Activated CD4-positive, CD25-positive, alpha-beta regulatory T cell treated with anti-CD3 and anti-CD28 coated beads, Interleukin-2, amount 50 U/mL, for 72 hours (primary cell): ENCODE results near the gene LCN10.

ENCODE experiments used
- DNase-seq: peaks from one replicate; pipeline ENCODE4 v3.0.0; 2021

The LCN10 gene

GRCh38 chr9:136697146-136697820 lies 45.5 kb downstream of the LCN10 start:
- DNase-seq, result no peak

GRCh38 chr9:136696502-136696901 lies 46.2 kb downstream of the LCN10 start:
- DNase-seq, result no peak

DNA sequence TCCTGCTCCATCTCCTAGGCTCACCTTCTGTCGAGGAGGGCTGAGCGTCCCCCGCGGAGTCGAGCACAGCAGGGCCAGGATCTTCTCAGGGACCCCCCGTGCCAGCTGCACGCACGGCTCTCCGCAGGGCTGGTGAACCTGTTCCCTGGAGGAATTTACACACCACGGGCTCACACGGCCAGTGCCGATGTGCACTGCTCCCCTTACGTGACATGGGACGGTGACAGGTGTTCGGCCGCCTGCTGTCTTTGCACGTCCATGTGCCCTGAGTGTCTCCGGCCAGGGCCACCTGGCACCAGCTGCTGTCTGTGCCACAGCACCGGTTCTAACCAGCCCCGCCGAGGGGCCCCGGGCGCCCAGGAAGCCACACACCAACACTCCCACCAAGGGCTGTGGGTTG lies 46.8 kb downstream of the LCN10 start:
- DNase-seq, result no peak

- DNase-seq, result no peak
Measured at GRCh38 chr9:136695435-136695895, 47.3 kb downstream of the LCN10 start.

GRCh38 chr9:136694872-136695247 lies 47.9 kb downstream of the LCN10 start:
- DNase-seq, result no peak

DNA sequence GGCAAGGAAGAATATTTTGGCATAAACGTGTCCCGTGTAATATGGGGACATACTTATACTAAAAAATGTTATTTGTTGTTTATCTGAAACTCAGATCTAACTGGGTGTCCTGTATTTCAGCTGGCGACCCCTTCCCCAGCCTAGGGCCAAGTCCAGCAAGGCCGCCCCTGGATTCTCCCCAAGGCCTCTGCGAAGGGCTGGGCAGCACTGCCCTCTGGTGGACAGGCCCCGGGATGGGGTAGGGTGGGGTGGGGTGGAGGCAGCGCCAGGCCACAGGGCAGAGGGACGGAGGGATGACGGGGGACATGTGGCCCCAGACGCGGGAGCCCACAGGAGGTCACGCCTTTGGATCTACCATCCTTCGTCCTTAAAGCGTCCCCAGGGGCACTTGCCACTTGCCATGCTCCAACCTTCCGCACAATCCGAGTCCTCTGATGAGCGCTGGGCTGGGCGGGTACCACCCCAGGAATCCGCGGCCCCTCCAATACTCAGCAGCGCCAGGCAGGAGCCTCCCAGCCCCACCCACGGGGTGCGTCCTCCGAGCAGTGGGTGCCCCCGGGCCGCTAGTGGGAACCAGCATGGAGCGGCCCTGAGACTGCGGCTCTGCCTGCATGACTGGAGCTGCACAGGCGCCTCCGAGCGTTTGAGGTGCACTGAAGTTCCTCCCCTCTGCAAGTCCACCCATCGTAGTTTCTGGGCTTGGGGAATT lies 48.4 kb downstream of the LCN10 start:
- no peak for DNase-seq

- no peak for DNase-seq
Measured at GRCh38 chr9:136693490-136694162, 49.1 kb downstream of the LCN10 start.

DNA sequence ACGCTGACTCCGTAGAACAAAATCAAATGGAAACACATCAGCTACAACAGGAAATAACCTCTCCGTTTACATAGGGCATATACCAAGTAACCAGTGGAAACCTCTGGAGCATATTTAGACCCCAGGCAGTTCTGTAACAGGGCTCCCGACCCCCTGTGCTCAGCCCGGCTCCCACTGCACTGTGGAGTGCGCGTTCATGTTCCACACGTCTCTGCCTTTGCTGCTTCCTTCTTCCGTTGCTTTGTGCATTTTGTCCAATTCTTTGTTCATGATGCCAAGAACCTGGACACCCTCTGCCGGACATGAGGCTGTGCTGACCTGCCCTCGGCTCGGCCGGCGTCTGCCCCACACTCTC lies 49.6 kb downstream of the LCN10 start:
- no peak for DNase-seq

DNA sequence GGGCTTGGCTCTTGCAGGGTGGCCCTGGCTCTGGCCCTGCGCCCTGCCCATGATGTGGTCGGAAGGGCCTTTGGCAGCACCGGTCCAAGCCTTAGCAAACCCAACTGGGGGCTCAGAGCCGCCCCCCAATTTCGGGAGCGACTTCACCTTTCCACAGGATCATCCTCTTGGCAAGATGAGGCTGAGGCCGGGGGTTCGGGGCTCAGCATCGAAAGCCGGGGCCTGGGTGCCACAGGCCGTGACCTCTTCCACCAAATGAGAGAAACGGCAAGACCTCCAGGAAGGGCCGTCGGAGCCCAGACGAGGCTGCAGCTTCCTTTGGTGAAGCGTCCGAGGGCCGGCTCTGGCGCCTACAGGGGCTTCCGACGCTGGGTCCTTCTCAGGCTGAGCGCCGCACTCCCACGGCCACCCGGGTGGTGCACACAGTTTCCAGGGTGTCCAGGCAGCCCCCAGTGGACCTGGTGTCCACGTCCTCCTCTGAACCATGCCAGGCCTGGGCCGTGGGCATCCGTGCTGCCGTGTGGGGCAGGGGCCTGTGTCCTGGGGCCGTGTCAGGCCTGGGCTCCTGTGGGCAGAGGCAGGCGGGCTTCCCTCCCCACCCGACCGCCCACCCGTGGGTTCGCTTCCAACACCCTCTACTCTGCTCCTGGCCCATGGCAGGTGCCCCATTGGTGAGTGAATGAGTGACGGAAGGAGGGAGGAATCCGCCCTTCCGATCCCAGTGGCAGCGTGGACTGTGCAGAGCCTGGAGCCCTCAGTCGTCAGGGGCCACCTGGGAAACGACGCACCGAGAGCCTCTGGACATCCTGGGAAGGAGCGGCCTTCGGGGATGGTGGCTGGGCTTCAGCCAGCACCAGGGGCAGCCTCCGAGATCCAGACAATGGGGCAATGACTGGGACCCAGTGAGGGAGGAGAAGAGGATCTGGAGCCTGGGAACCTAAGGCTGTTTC lies 50.3 kb downstream of the LCN10 start:
- no peak for DNase-seq

DNA sequence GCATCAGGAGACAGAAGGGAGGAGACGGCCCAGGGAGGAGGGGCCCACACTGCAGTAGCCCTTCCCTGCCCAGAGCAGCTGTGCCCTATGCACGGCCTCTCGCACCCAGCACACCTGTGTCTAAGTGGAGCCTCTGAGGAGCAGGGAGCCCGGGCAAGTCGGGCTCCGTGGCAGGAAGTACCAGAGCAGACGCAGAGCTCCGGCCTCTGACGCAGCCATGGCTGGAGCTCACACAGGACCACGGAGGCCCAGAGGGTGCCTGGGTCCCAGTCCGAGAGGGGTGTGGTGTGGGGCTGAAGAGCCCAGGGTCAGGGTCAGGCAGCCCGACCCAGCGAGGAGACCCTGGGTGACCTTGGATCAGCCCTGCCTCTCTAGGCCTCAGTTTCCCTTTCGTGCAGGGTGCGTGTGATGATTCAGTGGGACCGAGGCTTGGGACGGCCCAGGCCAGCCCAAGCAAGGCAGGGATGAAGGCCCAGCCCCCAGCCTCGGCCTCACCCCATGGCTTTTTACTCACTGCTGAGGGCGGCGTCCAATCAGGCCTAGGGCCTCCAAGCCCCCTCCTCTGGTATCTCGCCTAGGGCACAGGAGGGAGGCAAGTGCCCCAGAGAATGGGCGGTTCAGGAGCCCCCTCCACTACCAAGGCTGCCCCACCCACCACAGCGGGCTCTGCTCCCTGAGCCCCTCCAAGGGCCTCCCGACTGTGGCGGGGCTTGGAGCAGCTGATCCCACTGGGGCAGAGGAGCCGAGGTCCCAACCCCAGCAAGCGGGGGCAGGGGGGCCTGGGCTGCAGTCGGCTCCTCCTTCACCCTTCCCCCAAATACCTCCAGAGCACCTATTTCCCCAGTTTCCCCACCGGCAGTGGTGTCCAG lies 51.2 kb downstream of the LCN10 start:
- no peak for DNase-seq

- no peak for DNase-seq
Measured at GRCh38 chr9:136690806-136691261, 51.9 kb downstream of the LCN10 start.

DNA sequence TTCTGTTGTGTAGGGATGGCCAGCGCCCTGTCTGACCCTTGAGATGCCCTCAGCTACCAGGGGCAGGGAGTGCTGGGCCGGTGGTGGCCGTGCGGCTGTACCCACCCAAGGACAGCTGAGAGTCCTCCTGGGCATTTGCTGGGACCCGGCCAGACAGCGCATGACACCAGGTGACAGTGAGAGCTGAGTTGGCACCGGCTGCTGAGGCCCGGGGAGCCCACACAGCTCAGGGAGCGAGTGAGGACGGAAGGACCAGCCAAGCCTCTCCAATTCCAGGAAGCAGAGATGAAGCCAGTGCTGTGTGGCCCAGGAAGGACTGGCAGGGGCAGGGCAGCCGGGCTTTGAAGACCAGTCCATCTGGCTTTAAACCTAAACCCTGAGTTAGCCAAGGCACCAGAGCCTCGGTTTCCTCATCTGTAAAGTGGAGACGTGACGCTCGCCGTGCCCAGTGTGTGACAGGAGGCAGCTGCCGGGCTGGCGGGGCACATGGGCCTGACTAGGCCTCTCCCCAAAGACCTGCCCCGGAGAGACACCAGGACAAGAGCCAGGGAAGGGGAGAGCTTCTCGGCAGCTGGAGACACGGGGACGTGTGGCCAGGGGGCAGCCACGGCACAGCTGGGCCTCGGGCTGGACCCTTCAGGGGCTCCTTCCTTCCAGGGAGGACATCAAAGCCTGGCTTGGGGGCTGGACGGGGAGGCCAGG lies 52.5 kb downstream of the LCN10 start:
- DNase-seq, result no peak

DNA sequence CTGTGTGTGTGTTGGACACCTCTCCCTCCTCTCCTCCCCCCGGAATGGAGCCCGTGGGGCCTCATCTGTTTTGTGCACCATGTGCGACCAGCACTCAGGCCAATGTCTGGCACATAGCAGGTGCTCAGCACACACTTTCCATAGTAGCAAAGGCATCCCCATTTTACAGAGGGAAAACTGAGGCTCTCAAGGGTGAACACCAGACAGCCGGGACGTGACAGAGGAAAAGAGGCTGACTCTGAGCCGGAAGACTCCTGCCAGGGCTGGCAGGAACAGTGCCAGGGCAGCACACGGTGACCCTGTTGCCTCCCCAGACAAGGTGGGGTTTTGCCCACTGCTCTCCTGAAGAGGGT lies 53.7 kb downstream of the LCN10 start:
- DNase-seq, result no peak

DNA sequence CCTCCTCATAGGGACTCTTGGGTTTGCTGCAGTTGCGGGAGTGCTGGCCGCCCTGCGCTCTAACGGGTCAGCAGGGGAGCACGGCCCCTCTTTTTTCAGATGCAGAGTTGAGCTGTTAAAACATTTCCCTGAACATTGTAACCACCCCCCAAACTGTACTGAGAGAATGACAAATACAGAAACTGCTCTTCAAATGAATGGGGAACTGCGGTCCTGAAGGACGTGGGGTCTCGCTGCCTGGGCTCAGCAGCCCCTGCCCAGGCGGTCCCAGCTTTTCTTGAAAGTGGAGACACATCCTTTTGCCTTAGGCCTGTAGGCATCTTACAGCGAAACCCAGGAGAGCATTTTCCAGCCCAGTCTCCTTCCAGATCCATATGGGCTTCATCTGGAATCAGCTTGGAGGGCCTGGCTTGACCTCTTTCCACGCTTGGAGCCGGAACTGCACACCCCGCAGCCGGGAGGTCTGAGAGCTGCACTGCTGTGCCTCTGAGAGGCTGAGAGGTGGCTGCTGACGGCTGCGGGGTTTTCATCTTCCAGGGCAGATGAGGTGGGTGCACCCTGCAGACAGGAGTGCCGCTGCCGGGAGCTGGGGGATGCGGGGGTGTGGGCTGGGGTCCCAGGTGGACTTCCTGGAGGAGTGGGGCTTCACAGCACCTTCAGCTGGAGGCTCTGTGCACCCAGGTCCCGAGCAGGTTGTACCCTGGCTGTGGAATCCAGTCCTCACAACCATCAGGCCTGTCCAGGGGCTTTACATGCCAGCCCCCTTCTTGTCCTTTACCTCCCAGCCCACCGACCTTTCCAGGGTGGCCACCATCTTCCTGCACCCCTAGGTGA lies 54.2 kb downstream of the LCN10 start:
- DNase-seq, result no peak
